Tibial artery (tissue), 4 donors: ENCODE results near the gene HTRA1.

Experiments used
- DNase-seq, 2 donors: peaks; one replicate each; pipeline ENCODE4 v3.0.0-alpha.2; 2019
- H3K27ac ChIP-seq, 2 donors: fragments of 200-600 bp; sonication (generic) in 1 of 2; 1 replicate in 1 of 2; 2 replicates in 1 of 2; pipeline ENCODE4 v1.5.1; 2018 to 2019; ENCODE audit warnings: mild to moderate bottlenecking in 1 of 2
- H3K27me3 ChIP-seq, 2 donors: fragments of 200-600 bp; sonication (generic) in 1 of 2; one replicate each; pipeline versions ENCODE4 v1.5.1 to v1.6.0; 2016 to 2019
- H3K36me3 ChIP-seq, 3 donors: fragments of 200-600 bp; sonication (generic) in 2 of 3; one replicate each; pipeline ENCODE4 v1.5.1; 2016 to 2019; ENCODE audit warnings: mild to moderate bottlenecking in 2 of 3
- H3K4me1 ChIP-seq, 4 donors: fragments of 200-600 bp; sonication (generic) in 2 of 4; 1 replicate in 3 of 4; 2 replicates in 1 of 4; pipeline ENCODE4 v1.5.1; 2016 to 2019
- H3K4me3 ChIP-seq, 2 donors: fragments of 200-600 bp; sonication (generic) in 1 of 2; 1 replicate in 1 of 2; 2 replicates in 1 of 2; pipeline ENCODE4 v1.5.1; 2018 to 2019; ENCODE audit warnings: mild to moderate bottlenecking in 2 of 2
- H3K9me3 ChIP-seq, 3 donors: fragments of 200-600 bp; sonication (generic) in 1 of 3; one replicate each; pipeline ENCODE4 v1.5.1; 2016 to 2019
- intact Hi-C: fragments of 100-400 bp; cut with DNase I; formaldehyde crosslinking; loops from one replicate; pipeline ENCODE4 v1.15.0; 2023; ENCODE audit warnings: low total_unique reads
- TF ChIP-seq, protein P1 (sequence below), 2 experiments: fragments of 200-600 bp in 1 of 2; fragments of 450-650 bp in 1 of 2; IDR thresholded peaks; one replicate each; pipeline ENCODE4 v1.5.1; 2017 to 2019; ENCODE audit warnings: antibody characterized with exemption in 2 of 2, mild to moderate bottlenecking in 1 of 2, moderate library complexity in 1 of 2

Gene HTRA1

DNA sequence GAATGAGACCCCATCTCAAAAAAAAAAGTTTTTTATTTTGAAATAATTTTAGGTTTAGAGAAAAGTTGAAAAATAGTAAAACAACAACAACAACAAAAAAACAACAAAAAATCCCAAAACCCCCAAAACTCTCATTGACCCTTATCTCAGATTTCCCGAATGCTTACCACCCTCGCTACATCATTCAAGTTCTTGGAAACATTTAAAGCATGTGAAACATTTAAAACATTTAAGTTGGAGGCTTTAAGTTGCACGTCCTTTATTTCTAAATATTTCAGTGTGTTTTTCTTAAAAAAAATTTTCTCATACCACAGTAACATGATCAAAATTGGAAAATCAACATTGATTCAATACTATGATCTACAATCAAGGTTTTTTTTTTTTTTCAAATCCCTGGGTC lies 7.3 kb upstream of the HTRA1 start:
- Histone ChIP-seq H3K27ac (no peak overlapping the region), H3K4me3 (no peak overlapping the region), H3K9me3 (no peaks in the 10 kb centered on the region), H3K27me3 (no peaks in the 10 kb centered on the region), H3K4me1 (peaks cover 0 to 11% (median 0%) of the 10 kb centered on the region in 4 donors), H3K36me3 (no peaks in the 10 kb centered on the region)
- intact Hi-C loops = loop anchor here (10.0 kb wide), 1 partner anchor 111 kb away; the partner anchor contains the start of gene DMBT1
- no peak for DNase-seq
- TF ChIP-seq, protein P1, sequence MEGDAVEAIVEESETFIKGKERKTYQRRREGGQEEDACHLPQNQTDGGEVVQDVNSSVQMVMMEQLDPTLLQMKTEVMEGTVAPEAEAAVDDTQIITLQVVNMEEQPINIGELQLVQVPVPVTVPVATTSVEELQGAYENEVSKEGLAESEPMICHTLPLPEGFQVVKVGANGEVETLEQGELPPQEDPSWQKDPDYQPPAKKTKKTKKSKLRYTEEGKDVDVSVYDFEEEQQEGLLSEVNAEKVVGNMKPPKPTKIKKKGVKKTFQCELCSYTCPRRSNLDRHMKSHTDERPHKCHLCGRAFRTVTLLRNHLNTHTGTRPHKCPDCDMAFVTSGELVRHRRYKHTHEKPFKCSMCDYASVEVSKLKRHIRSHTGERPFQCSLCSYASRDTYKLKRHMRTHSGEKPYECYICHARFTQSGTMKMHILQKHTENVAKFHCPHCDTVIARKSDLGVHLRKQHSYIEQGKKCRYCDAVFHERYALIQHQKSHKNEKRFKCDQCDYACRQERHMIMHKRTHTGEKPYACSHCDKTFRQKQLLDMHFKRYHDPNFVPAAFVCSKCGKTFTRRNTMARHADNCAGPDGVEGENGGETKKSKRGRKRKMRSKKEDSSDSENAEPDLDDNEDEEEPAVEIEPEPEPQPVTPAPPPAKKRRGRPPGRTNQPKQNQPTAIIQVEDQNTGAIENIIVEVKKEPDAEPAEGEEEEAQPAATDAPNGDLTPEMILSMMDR (IDR thresholded peaks at IDR 0.05) = no peak

- DNase-seq = no peak
- H3K4me1 ChIP-seq = peaks cover 0 to 11% (median 1%) of the 10 kb centered on the region in 4 donors
- no peak within 1 kb of the TSS for H3K4me3 ChIP-seq
- no peak within 1 kb of the TSS for H3K27ac ChIP-seq
- H3K9me3 ChIP-seq = no peaks in the 10 kb centered on the region
- TF ChIP-seq, protein P1 (IDR thresholded peaks at IDR 0.05) = no peak
- intact Hi-C loops = loop anchor here (10.0 kb wide), 1 partner anchor 110 kb away; the partner anchor contains the start of gene DMBT1
- H3K36me3 ChIP-seq = no peaks in the 10 kb centered on the region
- no peaks in the 10 kb centered on the region for H3K27me3 ChIP-seq
Observed at GRCh38 chr10:122454603-122455080, 6.7 kb upstream of the HTRA1 start, which contains the start of gene ARMS2. ARMS2 (plus strand) TSS chr10:122454653; CDS start chr10:122454728, 75 bp downstream.

DNA sequence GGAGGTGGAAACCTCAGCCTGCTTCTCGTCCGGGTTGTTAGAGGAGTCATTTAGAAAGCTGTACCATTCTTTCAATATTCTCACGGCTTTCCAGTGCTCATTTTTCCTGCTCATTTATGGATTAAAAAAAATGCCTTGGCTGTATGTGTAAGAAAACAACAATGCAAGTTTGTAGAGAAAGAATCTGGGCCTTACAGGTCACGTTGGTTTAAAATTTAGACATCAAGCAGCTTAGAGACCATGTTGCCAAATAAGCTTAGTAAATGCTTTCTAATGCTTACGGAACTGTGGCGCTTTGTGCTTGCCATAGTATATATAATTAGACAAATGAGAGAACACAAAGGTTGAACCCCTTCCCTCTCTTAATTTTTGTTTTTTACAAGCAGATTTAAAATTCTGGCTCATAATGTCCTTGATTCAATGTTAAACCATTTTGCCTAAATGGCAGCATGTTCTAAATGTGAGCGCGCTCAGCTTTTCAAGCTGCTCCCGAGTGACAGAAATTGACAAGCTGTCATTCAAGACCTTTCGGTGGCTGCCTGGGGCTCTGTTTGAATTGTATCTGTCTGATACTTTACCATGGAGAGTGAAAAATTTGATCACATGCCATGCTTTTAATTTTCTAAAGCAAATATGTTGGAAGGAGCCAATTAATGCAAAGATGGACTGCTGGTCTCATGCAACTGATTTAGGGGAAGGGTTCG lies 5.8 kb upstream of the HTRA1 start:
- Histone ChIP-seq H3K27me3 (no peaks in the 10 kb centered on the region), H3K4me1 (peaks cover 0 to 11% (median 7%) of the 10 kb centered on the region in 4 donors), H3K9me3 (no peaks in the 10 kb centered on the region), H3K27ac (no peak overlapping the region), H3K4me3 (no peak overlapping the region), H3K36me3 (no peaks in the 10 kb centered on the region)
- no peak for DNase-seq
- intact Hi-C loops = loop anchor here (10.0 kb wide), 1 partner anchor 109 kb away; the partner anchor contains the start of gene DMBT1
- TF ChIP-seq, protein P1 (IDR thresholded peaks at IDR 0.05) = no peak

DNA sequence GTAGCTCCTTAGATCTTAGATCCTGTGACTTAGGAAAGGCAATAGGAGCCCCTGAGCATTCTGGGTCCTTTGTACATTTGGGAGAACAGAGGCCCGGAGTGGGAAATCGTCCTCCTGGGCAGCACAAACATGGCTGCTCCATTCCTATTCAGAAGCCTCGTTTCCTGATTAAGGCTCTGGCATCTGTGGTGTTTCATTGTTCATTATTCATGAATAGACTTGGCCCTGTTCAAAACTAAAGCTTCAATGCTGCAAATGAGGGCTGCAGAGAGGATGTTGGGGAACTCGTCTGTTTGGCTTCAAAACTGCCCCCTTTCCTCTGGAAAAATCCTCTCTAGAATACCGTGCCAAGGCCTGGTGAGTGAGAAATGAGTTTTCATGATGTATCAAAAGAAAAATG lies 3.4 kb upstream of the HTRA1 start:
- Histone ChIP-seq H3K9me3 (no peaks in the 10 kb centered on the region), H3K27ac (no peak overlapping the region), H3K4me1 (peaks cover 0 to 14% (median 8%) of the 10 kb centered on the region in 4 donors), H3K36me3 (no peaks in the 10 kb centered on the region), H3K4me3 (no peak overlapping the region), H3K27me3 (no peaks in the 10 kb centered on the region)
- intact Hi-C loops = loop anchor here (10.0 kb wide), 1 partner anchor 107 kb away; the partner anchor contains the start of gene DMBT1
- TF ChIP-seq, protein P1 (IDR thresholded peaks at IDR 0.05) = no peak
- no peak for DNase-seq

DNA sequence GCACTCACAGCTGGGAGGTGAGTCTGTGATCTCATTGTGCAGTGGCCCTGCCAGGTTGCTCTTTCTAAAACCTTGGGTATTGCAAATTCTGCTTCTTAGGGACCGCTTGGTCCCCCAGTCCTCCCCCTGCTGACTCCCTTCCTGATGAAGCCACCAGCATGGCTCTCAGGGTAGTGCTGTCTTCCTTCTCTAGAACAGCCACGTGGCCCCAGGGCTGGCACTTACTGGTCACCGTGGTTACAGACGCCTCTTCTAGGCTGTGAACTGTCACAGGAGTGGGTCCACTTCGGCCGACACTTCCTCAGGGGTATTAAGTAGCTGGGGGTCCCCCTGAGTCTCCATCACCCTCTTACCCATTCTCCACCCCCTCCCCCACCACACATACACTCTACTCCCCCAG lies 2.7 kb upstream of the HTRA1 start:
- H3K36me3 ChIP-seq = no peaks in the 10 kb centered on the region
- H3K4me1 ChIP-seq = peaks cover 0 to 19% (median 13%) of the 10 kb centered on the region in 4 donors
- no peak overlapping the region for H3K27ac ChIP-seq
- intact Hi-C loops = loop anchor here (10.0 kb wide), 1 partner anchor 106 kb away; the partner anchor contains the start of gene DMBT1
- TF ChIP-seq, protein P1 (IDR thresholded peaks at IDR 0.05) = no peak
- DNase-seq = no peak
- no peaks in the 10 kb centered on the region for H3K27me3 ChIP-seq
- H3K9me3 ChIP-seq = no peaks in the 10 kb centered on the region
- H3K4me3 ChIP-seq = no peak overlapping the region
